NCI-H748 (cell line): ENCODE results near the gene SERINC2.

Source experiments
- DNase-seq: peaks from one replicate; lab custom pipeline; 2025; ENCODE audit not compliant: unreplicated experiment; lab: John Stamatoyannopoulos, UW

SERINC2 gene

DNA sequence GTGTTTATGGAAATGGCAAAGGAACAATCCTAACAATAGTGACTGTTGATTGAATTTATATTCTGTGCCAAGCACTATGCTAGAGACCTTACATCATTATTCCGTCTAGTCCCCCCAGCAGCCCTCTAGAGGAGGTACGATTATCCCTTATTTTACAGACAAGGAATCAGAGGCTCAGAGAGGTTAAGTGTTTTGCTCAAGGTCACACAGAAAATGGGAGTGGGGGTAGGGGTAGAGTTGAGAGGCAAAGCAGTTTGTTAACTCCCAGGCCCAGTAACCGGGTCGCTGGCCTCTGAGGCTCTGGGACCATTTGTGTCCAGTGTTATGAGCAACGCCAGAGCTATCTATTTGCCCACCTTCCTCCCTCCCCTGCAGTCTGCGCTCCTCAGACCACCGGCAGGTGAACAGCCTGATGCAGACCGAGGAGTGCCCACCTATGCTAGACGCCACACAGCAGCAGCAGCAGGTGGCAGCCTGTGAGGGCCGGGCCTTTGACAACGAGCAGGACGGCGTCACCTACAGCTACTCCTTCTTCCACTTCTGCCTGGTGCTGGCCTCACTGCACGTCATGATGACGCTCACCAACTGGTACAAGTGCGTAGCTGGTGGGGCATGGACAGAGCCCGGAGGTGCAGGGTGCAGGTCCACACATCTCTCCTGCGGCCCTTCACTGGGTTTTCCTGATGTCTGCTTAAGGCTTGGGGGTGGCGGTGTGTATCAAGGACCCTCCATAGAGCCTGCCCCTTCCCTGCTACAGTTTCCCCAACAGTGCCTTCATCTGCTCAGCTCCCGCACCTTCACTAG, 19.8 kb downstream of the SERINC2 start:
- no peak for DNase-seq

- DNase-seq: no peak
Measured at GRCh38 chr1:31433396-31433930, 20.4 kb downstream of the SERINC2 start.

DNA sequence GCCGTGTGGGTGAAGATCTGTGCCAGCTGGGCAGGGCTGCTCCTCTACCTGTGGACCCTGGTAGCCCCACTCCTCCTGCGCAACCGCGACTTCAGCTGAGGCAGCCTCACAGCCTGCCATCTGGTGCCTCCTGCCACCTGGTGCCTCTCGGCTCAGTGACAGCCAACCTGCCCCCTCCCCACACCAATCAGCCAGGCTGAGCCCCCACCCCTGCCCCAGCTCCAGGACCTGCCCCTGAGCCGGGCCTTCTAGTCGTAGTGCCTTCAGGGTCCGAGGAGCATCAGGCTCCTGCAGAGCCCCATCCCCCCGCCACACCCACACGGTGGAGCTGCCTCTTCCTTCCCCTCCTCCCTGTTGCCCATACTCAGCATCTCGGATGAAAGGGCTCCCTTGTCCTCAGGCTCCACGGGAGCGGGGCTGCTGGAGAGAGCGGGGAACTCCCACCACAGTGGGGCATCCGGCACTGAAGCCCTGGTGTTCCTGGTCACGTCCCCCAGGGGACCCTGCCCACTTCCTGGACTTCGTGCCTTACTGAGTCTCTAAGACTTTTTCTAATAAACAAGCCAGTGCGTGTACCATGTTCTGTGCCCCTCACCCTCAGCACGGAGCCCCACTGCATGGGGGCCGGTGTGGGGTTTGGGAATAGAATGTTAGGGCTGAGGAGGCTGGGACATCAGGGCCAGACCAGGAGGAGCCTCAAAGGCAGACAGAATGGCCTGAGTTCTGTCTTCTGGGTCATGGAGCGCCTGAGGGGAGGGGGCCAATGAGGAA, 21.3 kb downstream of the SERINC2 start:
- no peak for DNase-seq

DNA sequence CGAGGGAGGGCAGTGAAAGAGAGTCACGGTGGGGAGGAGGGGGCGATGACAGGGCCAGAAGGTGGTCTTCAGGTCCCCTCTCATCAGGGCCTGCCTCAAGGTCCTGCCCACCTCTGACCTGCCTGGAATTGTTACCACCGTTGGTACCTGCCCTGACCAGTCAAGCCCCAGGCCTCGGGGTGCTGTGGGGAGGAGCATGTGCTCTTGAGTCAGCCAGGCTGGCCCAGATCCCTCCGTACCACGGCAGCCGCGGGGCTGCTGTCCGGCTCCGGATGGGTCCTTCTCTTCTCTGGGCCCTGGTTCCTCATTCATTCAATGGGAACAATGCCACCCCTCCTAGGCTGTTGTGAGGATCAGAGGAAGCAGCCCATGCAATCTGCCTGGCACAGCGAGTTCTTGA, 22.0 kb downstream of the SERINC2 start:
- no peak for DNase-seq

- DNase-seq: no peak
Measured at GRCh38 chr1:31435471-31436409, 22.7 kb downstream of the SERINC2 start.

DNA sequence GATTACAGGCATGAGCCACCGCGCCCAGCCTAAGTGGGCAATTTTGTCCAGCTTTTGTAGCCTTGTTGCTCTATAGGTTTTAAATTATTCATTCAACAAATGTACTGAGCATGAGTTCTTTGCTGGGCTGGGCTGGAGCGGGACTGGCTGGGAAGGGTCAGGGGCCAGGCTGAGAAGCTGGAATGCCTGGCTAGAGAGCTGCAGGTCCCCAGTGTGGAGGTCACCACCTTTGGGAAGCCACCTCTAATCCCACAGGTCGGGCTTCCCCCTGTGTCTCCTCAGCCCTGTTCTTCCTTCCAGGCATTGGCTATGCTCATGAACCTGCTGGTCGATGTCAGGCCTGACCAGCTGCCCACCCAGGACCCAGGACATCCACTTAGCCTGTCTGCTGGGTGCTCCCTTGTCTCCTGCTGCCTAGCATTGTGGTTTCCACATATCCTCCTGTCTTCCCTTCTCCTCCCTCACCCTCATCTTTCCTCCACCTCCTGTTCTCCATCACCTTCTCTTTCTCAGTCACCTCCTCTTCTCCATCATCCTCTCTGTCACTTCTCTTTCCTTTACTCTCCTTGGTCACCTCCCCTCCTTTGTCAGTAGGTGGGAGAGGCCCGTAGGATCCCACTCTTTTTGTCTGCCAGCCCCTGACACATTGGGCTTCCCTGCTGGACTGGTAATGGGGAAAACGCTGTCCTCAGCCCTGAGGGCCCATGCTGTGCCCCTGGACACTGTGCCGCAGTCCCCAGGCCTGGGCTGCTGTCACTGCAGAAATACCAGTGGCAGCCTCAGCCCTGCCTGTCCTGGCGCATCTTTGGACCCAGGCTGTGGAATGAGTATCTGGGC, 23.8 kb downstream of the SERINC2 start:
- no peak for DNase-seq

GRCh38 chr1:31437433-31438037, 24.5 kb downstream of the SERINC2 start:
- DNase-seq: no peak

GRCh38 chr1:31439276-31439675, 26.3 kb downstream of the SERINC2 start:
- DNase-seq: no peak

DNA sequence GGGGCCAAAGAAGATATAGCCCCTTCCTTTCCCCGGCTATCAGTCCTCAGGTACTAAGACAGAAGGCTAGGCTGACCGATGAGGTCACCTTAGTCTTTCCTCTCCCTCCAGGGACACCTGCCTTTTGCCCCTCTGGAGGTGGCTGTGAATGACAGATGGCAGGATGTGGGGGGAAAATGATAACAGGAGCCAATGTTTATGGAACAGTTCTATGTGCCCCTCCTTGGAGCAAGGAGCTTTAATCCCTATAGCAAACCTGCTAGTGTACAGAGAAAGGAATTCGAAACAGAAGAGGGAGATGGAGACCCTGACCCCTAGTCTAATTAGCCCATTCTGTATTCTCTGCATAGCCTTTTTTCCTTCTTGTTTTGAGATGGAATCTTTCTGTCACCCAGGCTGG, 28.1 kb downstream of the SERINC2 start:
- peak; percentile 54 for DNase-seq

DNA sequence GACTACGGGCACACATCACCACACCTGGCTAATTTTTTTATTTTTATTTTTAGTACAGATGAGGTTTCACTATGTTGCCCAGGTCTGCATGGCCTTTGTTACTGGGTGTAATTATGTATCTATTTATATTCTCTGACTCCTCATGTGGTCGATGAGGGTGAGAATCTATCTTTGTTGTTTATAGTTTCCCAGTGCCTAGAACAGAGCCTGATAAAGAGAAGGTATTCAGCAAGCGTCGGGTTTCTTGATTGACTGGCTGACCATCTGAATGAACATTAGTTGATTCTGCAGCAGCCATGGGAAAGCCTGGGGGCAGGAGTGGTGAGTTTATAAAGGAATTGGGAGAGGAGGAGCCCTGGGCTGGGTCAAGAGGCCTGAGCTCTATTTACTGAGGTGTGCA, 28.5 kb downstream of the SERINC2 start:
- DNase-seq: no peak

- DNase-seq: no peak
Measured at GRCh38 chr1:31441970-31442647, 29.1 kb downstream of the SERINC2 start.

- no peak for DNase-seq
Measured at GRCh38 chr1:31442648-31442994, 29.6 kb downstream of the SERINC2 start.

- DNase-seq: no peak
Measured at GRCh38 chr1:31443673-31444072, 30.7 kb downstream of the SERINC2 start.

GRCh38 chr1:31444725-31445448, 31.9 kb downstream of the SERINC2 start:
- no peak for DNase-seq

- DNase-seq: no peak
Measured at GRCh38 chr1:31445951-31446350, 32.9 kb downstream of the SERINC2 start.

DNA sequence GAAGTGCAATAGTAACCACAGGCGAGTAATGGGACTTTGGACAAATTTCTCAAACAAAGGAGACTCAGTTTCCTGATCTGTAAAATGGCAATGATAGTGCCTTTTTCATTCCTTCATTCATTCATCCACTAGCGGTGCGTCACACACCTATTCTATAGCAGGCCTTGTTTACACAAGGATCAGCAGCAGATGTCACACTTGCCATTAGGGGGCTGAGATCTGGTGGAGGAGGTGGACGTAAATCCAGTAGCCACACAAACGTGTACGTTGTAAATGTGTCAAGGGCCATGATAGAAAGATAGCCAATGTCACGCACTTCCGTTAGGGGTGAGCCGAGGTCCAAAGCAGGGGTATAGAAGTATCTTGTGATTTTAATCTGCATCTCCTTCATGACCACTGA, 34.2 kb downstream of the SERINC2 start:
- peak; percentile 67 for DNase-seq

DNA sequence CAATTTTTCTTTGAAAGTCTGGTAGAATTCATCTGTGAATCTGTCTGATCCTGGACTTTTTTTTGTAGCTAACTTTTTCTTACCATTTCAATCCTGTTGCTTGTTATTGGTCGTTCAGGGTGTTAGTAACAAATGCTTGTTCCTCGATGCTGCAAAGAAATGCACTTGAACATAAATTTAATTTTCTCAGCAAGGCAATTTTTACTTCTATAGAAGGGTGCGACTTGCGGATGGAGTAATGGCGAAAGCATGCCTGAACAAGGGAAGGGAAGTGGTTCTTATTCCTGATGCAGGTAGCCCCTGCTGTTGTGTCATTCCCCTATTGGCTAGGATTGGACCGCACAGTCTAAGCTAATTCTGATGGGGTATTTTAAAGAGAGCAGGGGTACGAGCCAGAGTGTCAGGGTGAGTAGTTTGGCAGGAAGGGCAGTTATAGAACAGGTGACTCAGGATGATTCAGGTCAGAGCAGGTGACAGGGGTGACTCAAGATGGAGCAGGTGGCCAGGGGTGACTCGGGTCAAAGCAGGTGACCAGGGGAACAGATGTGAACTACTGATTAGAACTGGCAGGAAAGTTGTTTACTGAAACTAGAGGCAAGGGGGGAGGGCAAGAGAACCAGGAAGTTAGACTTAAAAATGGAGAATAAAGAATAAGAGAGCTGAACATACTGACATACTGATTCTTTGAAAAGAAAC, 40.5 kb downstream of the SERINC2 start:
- no peak for DNase-seq

GRCh38 chr1:31458287-31458896, 45.4 kb downstream of the SERINC2 start:
- DNase-seq: no peak
